GM19463 (cell line): ENCODE measurements around the gene IL17C.
"Not testable (repeated sequence)": the region's sequence is repeated elsewhere in the genome, so short reads cannot be mapped to it uniquely, and the experiment has no call there.

Source experiments
- ATAC-seq: cut with Tn5 transposase; IDR thresholded peaks from one replicate; pipeline ENCODE4 v1.9.1; 2021; ENCODE audit warnings: mild to moderate bottlenecking, moderate library complexity; ENCODE audit not compliant: unreplicated experiment

IL17C gene

DNA sequence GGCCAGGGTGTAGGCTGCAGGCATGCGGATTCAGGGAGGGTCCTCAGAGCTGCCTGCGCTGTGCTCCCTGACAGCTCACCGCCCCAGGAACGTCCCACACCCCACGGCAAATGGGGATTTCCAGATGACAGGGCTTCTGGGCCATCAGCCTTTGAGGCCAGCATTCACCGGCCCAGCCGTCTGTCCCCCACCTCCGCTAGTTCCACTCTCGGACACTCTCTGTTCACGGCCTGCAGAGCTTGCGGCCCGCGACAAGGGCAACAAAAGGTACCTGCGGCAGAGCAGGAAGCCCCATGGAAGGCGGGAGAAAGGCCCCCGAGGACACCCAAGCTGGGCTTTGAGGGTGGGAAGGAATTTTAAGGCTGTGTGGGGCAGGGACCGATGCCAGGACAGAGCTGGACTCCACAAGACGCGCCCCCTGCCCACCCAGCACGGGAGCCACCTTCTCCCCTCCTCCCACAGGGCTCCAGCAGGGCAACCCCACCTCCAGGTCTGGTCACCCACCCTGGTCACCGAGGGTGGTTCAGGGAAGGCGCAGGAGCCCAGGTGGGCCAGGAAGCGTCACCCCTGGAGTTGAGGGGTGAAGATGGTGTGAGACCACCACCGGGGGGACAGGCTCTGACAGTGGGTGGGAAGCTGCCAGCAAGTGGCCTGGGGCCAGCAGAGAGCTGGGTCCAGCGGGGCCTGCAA is 18.1 kb downstream of the IL17C start:
- no peak for ATAC-seq

DNA sequence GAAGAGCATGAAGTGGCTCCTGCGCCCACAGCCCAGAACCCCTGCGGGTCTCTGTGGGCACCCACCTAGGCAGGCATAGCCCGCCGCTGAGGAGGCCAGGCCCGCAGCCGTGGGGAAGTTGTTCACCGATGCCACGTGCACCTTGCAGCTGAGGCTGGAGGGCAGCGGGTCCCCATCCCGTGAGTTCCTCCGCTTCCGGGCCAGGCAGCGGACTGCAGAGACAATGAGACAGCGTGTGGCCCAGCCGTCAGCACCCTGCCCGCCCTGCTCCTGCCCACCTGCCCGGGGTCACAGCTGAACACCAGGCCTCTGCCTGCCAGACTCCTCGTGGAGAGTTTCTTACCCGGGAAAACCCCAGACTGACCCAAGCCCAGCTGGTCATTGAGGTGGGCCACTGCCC is 19.0 kb downstream of the IL17C start:
- no peak for ATAC-seq

DNA sequence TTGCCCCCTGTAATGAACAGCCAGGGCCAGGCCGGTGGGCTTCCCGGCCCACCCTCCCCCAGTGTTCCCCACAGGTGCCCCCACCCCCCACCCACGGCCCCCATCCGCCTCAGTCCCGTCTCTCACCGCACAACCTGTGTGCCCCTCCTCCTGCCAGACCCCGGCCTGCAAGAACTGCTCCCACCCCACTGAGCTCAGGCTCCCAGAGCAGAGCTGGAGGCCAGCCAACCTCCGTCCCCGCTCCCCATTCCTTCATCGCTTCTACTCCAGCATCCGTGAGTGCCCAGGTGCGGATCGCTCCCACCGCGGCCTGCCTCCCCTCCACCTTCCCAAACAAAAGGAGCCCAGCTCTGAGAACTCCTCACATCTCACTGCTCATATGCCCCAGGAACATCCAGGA is 20.3 kb downstream of the IL17C start:
- ATAC-seq, result no peak

DNA sequence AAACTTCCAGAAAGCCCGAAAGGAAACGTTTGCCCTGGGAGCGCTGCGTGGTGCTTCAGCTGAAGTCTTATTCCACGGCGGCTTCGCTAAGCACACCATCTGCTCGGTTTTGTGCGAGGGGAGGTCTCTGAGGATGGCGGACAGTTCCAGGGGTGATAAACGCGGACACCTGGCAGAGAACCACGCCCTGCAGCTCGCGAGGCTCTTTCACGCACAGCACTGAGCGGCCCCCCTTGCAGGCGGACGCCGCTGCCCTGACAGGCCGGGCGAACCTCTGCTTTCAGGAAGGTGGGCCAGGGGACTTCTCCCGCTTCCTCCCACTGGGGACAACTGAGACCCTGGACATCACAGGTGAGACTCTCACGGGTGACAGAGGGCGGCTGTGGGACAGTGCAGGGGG is 20.8 kb downstream of the IL17C start:
- ATAC-seq, result no peak

DNA sequence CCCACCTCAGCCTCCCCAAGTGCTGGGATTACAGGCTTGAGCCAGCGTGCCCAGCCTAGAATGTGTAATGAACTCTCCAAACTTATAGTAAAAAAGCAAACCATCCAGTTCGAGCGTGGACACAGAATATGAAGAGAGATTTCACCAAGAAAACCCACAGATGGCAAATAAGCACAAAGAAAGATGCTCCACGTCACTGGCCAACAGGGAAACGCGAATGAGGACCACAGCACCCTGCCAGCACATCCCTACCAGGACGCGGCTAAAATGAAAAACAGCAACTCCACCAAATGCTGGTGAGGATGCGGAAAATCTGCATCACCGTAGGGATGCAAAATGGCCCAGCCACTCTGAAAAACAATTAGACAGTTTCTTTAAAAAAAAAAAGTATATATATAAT is 23.1 kb downstream of the IL17C start:
- no peak for ATAC-seq

DNA sequence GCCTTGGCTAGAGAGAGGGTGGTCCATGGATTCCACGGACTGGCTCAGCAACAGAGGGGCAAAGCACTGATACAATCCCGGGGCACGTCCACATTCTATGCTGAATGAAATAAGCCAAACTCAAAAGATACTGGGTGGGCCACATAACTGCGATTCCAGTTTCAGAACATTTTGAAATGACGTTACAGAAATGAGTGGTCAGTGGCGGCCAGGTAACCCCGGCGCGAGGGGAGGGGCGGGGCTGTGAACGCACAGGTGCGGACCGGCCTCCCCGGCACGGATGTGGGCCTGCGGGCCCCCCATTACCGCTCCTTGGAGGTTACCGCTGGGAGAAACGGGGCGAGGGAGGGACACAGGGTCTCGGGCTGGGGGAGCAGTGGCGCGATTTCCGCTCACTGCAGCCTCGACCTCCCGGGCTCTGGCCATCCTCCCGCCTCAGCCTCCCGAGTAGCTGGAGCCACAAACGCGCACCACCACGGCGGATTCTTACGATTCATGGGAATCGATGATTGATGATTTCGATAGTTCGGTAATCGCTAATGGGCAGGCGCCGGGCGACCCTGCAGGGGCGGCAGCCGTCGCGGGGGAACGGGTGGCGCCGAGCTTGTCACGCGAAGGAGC is 24.0 kb downstream of the IL17C start:
- ATAC-seq, result no peak

DNA sequence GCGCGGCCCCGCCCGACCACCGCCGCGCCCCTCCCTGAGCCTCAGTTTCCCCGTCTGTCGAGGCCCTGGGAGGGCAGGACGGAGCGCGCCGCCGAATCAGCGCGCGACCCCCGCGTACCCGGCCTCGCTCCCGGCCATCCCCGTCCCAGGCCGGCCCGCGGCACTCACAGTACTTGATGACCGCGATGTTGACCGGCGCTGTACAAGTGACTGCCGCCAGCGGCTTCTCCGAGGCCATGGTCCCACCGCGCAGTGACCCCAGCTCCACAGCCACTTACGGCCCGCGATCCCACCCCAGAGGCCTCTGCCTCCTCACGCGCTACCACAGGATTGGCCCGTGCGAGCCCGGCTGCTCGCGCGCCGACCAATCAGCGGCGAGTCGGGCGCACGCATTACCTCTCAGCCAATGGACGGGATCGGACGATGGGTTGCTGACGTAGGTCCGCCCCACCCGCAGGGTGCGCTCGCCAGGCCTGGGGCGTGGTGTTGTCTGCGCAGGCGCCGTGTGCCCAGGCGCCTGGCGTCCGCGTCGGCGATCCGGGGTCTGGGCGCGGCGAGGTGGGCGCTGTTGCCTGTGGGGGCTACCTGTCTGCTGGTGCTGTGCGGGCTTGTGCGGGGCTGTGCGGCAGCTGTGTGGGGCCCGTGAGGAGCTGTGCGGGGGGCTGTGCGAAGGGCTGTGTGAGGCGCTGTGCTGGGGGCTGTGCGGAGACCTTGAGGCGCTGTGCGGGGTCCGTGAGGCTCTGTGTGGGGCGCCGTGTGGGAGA is 24.7 kb downstream of the IL17C start, which contains the start of gene MVD:
Gene MVD, minus strand, starts transcription at position 249 of the 764 bp plus-strand sequence. Its CDS starts 11 bp downstream, at position 238.
- peak; percentile 95 for ATAC-seq

DNA sequence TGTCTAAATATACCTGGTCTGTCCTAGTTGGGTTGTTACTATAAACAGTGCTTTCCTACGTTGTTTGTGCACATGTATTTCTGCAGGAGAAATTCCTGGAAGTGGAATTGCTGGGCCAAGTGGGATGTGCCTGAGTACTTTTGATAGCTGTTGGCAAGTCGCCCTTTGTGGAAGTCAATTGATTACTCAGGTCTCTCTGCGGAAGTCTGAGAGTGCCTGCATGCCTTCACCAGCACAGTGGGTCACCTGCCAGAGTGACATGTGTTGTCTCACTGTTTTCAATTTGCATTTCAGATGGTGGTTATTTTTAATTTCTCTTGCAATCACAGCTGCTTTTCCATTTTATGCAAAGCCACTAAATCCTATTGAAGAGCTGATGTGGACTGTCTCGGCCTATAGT is 26.8 kb downstream of the IL17C start:
- ATAC-seq, result no peak

DNA sequence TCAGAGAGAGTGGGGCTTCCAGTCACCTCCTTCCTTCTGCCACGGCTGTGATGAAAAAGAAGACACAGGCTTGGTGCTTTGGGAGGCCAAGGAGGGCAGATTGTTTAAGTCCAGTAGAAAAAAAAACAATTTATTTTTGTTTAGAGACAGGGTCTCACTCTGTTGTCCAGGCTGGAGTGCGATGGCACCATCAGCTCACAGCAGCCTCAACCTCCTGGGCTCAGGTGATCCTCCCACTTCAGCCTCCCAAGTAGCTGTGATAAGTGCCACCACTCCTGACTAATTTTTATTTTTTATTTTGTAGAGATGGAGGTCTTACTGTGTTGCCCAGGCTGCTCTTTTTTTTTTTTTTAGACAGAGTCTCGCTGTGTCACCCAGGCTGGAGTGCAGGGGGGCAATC is 27.2 kb downstream of the IL17C start:
- ATAC-seq, result no peak

DNA sequence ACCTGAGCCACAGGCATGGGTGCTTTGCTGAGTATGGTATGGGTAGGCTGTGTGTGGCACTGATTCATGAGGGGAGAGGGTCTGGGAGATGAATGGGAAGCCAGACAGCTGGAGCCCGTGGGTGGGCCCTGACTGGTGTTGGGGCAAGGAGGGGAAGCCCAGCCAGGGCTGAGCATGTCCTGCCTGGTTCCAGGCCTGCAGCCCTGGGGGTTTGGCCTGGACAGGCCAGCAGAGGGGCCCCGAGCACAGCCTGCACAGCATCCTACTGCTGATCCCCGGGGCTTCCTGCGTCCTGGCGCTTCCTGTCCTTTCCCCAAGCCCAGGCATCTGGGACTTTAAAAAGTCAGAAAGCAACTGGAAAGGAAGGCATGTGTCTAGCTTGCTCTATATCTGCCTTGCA is 29.1 kb downstream of the IL17C start:
- no peak for ATAC-seq

DNA sequence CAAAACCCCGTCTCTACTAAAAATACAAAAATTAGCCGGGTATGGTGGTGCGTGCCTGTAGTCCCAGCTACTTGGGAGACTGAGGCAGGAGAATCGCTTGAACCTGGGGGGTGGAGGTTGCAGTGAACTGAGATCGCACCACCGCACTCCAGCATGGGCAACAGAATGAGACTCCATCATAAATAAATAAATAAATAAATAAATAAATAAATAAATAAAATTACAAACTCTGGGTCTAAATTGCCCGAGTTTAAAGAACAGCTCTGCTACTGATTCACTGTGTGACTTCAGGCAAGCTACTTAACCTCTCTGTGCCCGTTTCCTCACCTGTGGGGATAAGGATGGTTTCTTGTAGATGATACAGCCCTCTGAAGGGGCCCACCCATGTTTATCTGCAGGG is 31.1 kb downstream of the IL17C start:
- not testable (repeated sequence) for ATAC-seq

DNA sequence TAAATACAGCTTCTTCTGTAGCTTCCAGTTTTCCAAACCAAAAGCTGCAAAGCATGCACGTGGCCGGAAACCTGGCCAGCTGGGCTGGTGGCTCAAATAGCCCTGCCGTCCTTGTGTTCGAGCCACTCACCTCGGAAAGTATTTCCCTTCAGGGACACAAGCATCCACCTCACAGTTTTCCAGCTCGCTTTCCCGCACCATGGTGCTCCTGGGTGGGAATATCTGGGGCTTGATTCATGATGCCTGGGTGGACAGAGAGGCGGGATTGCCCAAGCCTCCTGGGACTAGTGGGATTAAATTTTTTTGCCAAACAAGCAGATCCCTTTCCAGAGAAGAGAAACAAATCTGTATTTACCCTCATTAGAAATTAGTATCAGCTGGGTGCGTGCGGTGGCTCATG is 31.6 kb downstream of the IL17C start:
- no peak for ATAC-seq

DNA sequence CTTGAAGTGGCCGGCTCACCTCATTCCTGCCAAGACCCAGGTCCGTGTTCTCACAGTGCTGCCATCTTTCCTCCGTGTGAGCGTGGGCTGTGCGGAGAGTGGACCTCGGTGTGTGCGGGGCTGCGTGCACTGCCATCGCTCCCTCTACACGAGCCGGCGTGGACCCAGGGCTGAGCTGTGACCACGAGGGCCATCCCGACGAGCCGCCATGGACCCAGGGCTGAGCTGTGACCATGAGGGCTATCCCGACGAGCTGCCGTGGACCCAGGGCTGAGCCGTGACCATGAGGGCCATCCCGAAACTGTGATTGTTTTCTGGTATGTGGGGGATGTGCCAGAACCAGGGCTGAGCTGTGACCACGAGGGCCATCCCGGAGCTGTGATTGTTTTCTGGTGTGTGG is 33.4 kb downstream of the IL17C start:
- no peak for ATAC-seq

DNA sequence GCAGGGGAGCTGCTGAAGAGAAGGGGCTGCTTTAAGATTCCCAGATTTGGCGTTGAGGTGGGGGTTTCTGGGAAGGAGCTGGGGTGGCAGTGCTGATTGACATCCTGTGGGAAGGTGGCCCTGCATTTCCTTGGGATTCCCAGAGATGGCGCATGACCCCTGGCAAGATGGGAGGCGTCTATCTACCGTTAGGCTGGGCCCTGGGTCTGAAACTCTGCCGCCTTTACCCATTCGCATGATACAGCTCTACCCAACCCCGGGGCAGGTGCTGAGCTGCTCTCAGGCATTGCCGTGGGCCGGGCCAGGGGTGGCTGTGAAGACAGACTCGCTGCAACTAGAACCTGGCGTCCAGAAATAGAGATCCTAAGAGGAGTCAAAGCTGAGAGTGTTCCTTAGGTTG is 34.4 kb downstream of the IL17C start:
- no peak for ATAC-seq

DNA sequence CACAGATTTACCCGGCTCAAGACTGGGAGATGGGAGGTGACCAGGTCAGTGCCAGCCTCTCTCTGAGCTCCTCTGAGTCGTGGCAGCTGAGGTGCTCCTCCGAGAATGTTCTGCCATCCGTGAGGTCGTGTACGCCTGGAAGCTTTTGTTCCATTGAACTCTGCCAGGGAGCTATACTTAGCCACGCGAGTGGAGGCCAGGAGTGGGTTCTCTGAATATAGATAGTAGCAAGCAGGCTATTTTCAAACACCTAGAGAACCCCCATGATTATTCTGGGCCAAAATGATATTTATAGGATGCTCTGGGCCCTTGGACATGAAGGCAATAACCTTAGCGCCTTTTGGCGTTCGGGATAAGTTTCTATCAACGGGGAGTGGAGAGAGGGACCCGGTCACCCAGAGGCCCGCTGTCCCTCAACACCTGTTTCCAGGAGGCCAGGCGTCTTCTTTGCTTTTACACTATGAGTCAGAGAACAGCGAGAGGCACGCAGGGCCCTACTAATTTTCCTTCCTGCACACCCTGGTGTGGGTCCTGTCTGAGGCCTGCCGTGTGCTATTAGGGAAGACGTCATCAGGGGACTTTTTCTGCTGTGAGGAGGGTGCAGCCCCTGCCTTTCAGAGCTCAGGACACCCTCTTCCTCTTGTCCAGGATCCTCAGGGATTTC is 35.5 kb downstream of the IL17C start:
- no peak for ATAC-seq

DNA sequence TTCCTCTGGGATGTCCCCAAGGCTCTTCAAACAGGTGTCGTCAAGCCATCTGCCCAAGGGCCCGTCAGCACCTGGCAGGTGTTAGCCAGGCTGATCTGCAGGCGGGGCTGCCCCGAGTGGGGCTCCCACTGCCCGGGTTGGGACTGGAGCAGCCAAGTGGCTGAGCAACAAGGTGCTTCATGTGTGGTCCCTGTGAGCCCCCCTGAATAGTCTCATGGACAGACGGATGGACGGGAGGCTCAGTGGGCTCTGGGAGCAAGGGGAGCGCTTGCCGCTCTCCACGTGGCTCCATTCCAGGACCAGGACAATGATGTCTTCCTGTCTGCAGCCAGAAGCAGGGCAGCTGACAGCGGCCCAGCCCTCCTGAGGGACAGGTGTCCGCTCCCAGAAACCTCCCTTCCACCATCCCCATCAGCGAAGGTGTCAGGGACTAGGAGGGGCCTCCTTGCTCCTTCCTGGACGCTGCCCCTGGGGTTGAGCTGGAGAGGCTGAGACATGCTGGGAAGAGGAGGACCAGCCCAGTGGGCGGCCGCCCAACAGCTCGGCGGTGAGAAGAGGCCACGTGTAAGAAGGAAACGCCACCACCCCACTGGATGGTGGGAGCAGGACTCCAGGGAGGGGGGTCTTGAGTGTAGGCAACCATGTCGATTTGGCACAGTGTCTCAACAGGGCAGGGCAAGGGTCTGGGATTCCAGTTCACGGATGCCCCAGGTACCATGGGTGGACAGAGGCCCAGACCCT is 38.3 kb downstream of the IL17C start:
- no peak for ATAC-seq

DNA sequence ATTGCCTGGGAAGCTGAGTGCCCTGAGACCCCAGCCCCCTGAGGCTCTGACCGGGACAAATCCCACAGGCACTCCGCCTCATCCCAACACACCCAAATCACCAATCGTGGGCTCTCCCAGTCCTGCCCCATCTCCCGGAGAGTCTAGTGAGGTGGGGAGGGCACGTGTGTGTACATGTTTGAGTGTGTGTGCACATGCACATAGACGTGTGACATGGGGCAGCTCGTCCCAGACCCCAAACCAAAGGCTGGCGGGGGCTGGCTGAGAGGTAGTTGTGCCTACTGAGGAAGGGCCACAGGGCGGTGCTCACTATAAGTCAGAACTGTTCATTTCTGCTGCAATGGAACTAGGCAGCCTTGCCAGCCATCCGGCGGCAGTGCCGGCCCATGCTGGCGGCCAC is 39.3 kb downstream of the IL17C start:
- no peak for ATAC-seq

DNA sequence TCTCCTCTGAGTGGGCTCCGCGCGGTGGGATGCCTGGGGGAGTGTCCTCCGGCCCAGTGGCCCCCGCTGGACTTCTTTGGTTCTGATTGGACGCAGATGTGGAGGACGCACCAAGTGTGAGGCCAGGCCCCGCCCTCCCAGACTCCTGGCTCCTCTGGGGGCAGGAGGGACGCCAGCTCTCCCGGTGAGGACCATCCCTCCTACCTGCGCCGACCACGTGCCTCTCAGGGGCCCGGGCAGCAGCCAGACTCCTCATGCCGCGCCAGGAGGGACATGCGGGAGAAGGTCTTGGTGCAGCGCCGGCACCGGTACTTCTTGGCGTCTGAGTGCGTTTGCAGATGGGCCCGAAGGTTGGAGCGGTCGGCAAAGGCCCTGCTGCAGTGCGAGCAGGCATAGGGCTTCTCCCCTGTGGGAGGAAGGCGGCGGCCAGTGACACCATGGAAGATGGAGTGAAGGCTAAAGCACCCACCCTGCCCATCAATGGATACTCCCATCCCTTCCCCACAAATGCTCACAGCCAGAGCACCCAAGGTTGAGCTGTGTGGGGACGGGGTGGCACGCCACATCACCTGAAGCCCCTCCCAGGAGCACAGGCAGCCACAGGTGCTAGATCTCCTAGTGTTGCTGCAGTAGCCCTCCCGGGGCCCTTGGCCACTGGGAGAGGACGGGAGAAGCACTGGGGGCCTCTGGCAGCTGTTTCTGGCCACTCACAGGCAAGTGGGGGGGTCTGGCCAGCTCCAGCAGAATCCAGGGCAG is 40.0 kb downstream of the IL17C start:
- no peak for ATAC-seq

DNA sequence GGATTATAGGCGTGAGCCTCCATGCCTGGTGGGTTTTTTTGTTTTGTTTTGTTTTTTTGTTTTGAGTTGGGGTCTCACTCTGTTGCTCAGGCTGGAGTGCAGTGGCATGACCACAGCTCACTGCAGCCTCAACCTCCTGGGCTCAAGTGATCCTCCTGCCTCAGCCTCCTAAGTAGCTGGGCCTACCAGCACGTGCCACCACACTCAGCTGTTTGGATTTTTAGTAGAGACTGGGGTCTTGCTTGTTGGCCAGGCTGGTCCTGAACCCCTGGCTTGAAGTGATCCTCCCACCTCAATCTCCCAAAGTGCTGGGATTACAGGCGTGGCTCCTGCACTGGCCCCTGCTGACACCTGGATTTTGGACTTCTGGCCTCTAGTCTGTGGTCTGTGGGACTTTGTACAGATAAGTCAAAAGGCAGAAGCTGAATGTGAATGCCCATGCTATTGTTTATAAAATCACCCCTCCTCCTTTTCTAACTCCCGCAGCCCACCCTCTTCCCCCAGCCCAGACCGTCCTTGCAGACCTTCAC is 42.2 kb downstream of the IL17C start:
- ATAC-seq, result no peak
